H1 (cell line): Measurements from ENCODE around the gene PBX1. TPM values are rescaled to one million over a fixed set of nuclear protein-coding genes. Genes with fewer than 3 reads are reported as not detected.

Experiments
- CTCF ChIA-PET: fragments of 300-600 bp; sonication (Branson Sonifier 250); formaldehyde crosslinking; loops from one replicate; lab custom pipeline; 2021; ENCODE audit not compliant: partially characterized antibody; lab: Charles Lee
- POLR2A ChIA-PET: fragments of 300-600 bp; sonication (Branson Sonifier 250); formaldehyde crosslinking; loops from one replicate; lab custom pipeline; 2021; ENCODE audit warnings: inconsistent platforms; ENCODE audit not compliant: partially characterized antibody; lab: Charles Lee
- DNase-seq, 2 experiments: peaks; one replicate each; pipeline versions ENCODE4 v3.0.0 to v3.0.0-alpha.2; 2010 to 2022; ENCODE audit warnings: low spot score in 2 of 2, low read depth in 1 of 2, mixed read lengths in 1 of 2
- FAIRE-seq: peaks from 2 replicates; lab custom pipeline; 2011; peaks lifted over from hg19 to GRCh38; lab: Jason Lieb, UNC
- H2AFZ ChIP-seq: 2 replicates; pipeline ENCODE4 v1.8.1; 2012; ENCODE audit warnings: low read length, inconsistent platforms
- H2AK5ac ChIP-seq: 2 replicates; pipeline ENCODE4 v1.6.1; 2013; ENCODE audit warnings: low read depth, low read length
- H2BK120ac ChIP-seq: replicated peaks from 2 replicates; pipeline ENCODE3; 2013; ENCODE audit warnings: low read depth, low read length, inconsistent platforms
- H2BK12ac ChIP-seq: 2 replicates; pipeline ENCODE4 v1.6.1; 2013; ENCODE audit warnings: low read depth, low read length
- H2BK15ac ChIP-seq: 2 replicates; pipeline ENCODE4 v1.6.1; 2013; ENCODE audit warnings: low read length
- H2BK20ac ChIP-seq: 2 replicates; pipeline ENCODE4 v1.6.1; 2013; ENCODE audit warnings: low read length
- H2BK5ac ChIP-seq: 2 replicates; pipeline ENCODE4 v1.6.1; 2013; ENCODE audit warnings: low read depth, low read length
- H3K14ac ChIP-seq: 2 replicates; pipeline ENCODE4 v1.6.1; 2013; ENCODE audit warnings: inconsistent platforms; ENCODE audit not compliant: insufficient read length
- H3K18ac ChIP-seq: 2 replicates; pipeline ENCODE4 v1.6.1; 2013; ENCODE audit warnings: low read length; ENCODE audit errors: extremely low read depth
- H3K23ac ChIP-seq: 2 replicates; pipeline ENCODE4 v1.6.1; 2013; ENCODE audit warnings: inconsistent platforms; ENCODE audit not compliant: insufficient read length
- H3K23me2 ChIP-seq: 2 replicates; pipeline ENCODE4 v1.6.1; 2013; ENCODE audit warnings: low read depth, low read length
- H3K27ac ChIP-seq: 2 replicates; pipeline ENCODE4 v1.6.1; 2011; ENCODE audit warnings: low read depth, low read length, inconsistent platforms
- H3K27me3 ChIP-seq, 4 experiments: replicated peaks in 1 of 4; 1 replicate in 1 of 4; 2 replicates in 3 of 4; pipeline versions ENCODE4 v1.6.1 to v1.8.1; 2011 to 2013; ENCODE audit warnings: low read length in 3 of 4, mild to moderate bottlenecking in 3 of 4, inconsistent platforms in 2 of 4, mixed read lengths in 2 of 4, moderate library complexity in 1 of 4; ENCODE audit not compliant: control insufficient read depth in 3 of 4, insufficient read depth in 3 of 4; ENCODE audit errors: extremely low read depth in 1 of 4
- H3K36me3 ChIP-seq, 4 experiments: 2 replicates each; pipeline versions ENCODE4 v1.6.1 to v1.8.1; 2011 to 2013; ENCODE audit warnings: mild to moderate bottlenecking in 4 of 4, low read length in 3 of 4, moderate library complexity in 2 of 4, control low read depth in 1 of 4, inconsistent platforms in 1 of 4; ENCODE audit not compliant: insufficient read depth in 4 of 4, control insufficient read depth in 2 of 4
- H3K4ac ChIP-seq: replicated peaks from 2 replicates; pipeline ENCODE3; 2013; ENCODE audit warnings: low read length, low read depth, mixed read lengths, inconsistent platforms; ENCODE audit not compliant: insufficient read length
- H3K4me1 ChIP-seq, 4 experiments: replicated peaks in 1 of 4; 1 replicate in 1 of 4; 2 replicates in 3 of 4; pipeline versions ENCODE4 v1.6.1 to v1.8.1; 2011 to 2013; ENCODE audit warnings: low read length in 3 of 4, inconsistent platforms in 2 of 4, mixed read lengths in 1 of 4; ENCODE audit not compliant: insufficient read depth in 4 of 4, control insufficient read depth in 3 of 4
- H3K4me2 ChIP-seq, 2 experiments: 2 replicates each; pipeline versions ENCODE4 v1.6.1 to v1.8.1; 2011 to 2013; ENCODE audit warnings: low read depth in 2 of 2, low read length in 2 of 2, control low read depth in 1 of 2, inconsistent platforms in 1 of 2, mild to moderate bottlenecking in 1 of 2; ENCODE audit not compliant: insufficient read depth in 1 of 2
- H3K4me3 ChIP-seq, 4 experiments: fragments of 200-600, 300-600 bp in 1 of 4; sonication (generic), shearing (Covaris generic), sonication (Bioruptor Twin) in 1 of 4; 2 replicates each; pipeline versions ENCODE4 v1.5.1 to v1.8.1; 2011 to 2016; ENCODE audit warnings: low read length in 4 of 4, low read depth in 3 of 4, control low read depth in 2 of 4, inconsistent platforms in 2 of 4, mild to moderate bottlenecking in 2 of 4, mixed read lengths in 1 of 4, moderate library complexity in 1 of 4; ENCODE audit not compliant: insufficient read depth in 2 of 4; ENCODE audit errors: extremely low read depth in 1 of 4
- H3K56ac ChIP-seq: replicated peaks from 2 replicates; pipeline ENCODE3; 2013; ENCODE audit warnings: low read depth, mild to moderate bottlenecking, mixed read lengths, low read length, inconsistent platforms; ENCODE audit not compliant: insufficient read length
- H3K79me1 ChIP-seq: 2 replicates; pipeline ENCODE4 v1.6.1; 2013; ENCODE audit warnings: low read depth, low read length, control low read depth
- H3K79me2 ChIP-seq, 2 experiments: 2 replicates each; pipeline versions ENCODE4 v1.6.1 to v1.8.1; 2012 to 2013; ENCODE audit warnings: low read length in 2 of 2, mild to moderate bottlenecking in 2 of 2, inconsistent platforms in 1 of 2; ENCODE audit not compliant: insufficient read depth in 2 of 2, control insufficient read depth in 1 of 2
- H3K9ac ChIP-seq, 4 experiments: replicated peaks in 1 of 4; 1 replicate in 1 of 4; 2 replicates in 3 of 4; pipeline versions ENCODE4 v1.6.1 to v1.8.1; 2011 to 2013; ENCODE audit warnings: low read depth in 3 of 4, low read length in 3 of 4, control low read depth in 2 of 4, mild to moderate bottlenecking in 2 of 4, moderate library complexity in 2 of 4, inconsistent platforms in 1 of 4; ENCODE audit errors: extremely low read depth in 1 of 4
- H3K9me3 ChIP-seq, 2 experiments: 2 replicates each; pipeline versions ENCODE4 v1.6.1 to v1.8.1; 2012 to 2013; ENCODE audit warnings: mild to moderate bottlenecking in 2 of 2, moderate library complexity in 2 of 2, control low read depth in 1 of 2, inconsistent platforms in 1 of 2, low read depth in 1 of 2, low read length in 1 of 2, mixed read lengths in 1 of 2; ENCODE audit not compliant: insufficient read depth in 2 of 2
- H4K20me1 ChIP-seq, 2 experiments: replicated peaks in 1 of 2; 2 replicates each; pipeline versions ENCODE3 to v1.8.1; 2011 to 2013; ENCODE audit warnings: inconsistent platforms in 2 of 2, low read length in 2 of 2, mild to moderate bottlenecking in 1 of 2; ENCODE audit not compliant: insufficient read depth in 2 of 2, control insufficient read depth in 1 of 2
- H4K5ac ChIP-seq: 2 replicates; pipeline ENCODE4 v1.6.1; 2013; ENCODE audit warnings: low read length, low read depth, mixed read lengths, inconsistent platforms; ENCODE audit not compliant: insufficient read length
- H4K8ac ChIP-seq: 2 replicates; pipeline ENCODE4 v1.8.0; 2013; ENCODE audit warnings: mild to moderate bottlenecking, moderate library complexity, low read length, inconsistent platforms; ENCODE audit not compliant: insufficient read depth; ENCODE audit errors: extremely low read depth
- H4K91ac ChIP-seq: replicated peaks from 2 replicates; pipeline ENCODE3; 2013; ENCODE audit warnings: low read length, mixed read lengths, inconsistent platforms; ENCODE audit not compliant: insufficient read length
- WGBS, 2 experiments: shearing (Covaris generic) in 1 of 2; methylation state at CpG; one replicate each; pipeline versions ENCODE4 v1.1.6 to v1.1.7; 2013 to 2015; ENCODE audit warnings: low lambda C conversion rate in 2 of 2, mixed read lengths in 2 of 2, inconsistent platforms in 1 of 2, low coverage in 1 of 2, missing lambda C conversion rate in 1 of 2; ENCODE audit not compliant: insufficient replicate concordance in 2 of 2, insufficient coverage in 1 of 2, insufficient read length in 1 of 2; ENCODE audit errors: extremely low coverage in 1 of 2, missing lambda C conversion rate in 1 of 2; 5-methylcytosine and 5-hydroxymethylcytosine counted together
- polyA plus RNA-seq, 7 experiments: library from polyadenylated mRNA; depleted of rRNA in 3 of 7; stranded (reverse) in 5 of 7; unstranded in 2 of 7; fragments of >200 nt in 5 of 7; fragments of 200-250 nt in 2 of 7; gene quantifications; 1 replicate in 5 of 7; 2 replicates in 1 of 7; 4 replicates in 1 of 7; pipeline versions ENCODE4 v1.2.1 to v1.2.3, GENCODE V29; 2011 to 2013; ENCODE audit warnings: missing spikeins in 2 of 7, mixed read lengths in 2 of 7
- total RNA-seq: library from RNA; stranded (reverse); fragmentation: NEBNext Ultra II Directional; extraction: Animal tissue kit (Norgen Biotek cat#: 25700); gene quantifications from 2 replicates; pipeline ENCODE4 v1.2.1, GENCODE V29; 2021

Gene PBX1
- total and polyA plus RNA-seq, 2 of the 8 experiments (the other 6 are each of a cell fraction or from before 2014, with no cell fraction given), result 87.4 to 124 TPM

GRCh38 chr1:164823486-164824279 lies 264.7 kb downstream of the PBX1 start:
- no peak overlapping the region for H4K5ac ChIP-seq
- no peak overlapping the region for H2BK5ac ChIP-seq
- no peak overlapping the region for H2BK15ac ChIP-seq
- no peak overlapping the region for H2BK12ac ChIP-seq
- H3K4me3 ChIP-seq, result no peak overlapping the region
- no peak overlapping the region for H2BK120ac ChIP-seq
- no peak overlapping the region for H4K91ac ChIP-seq
- no peak overlapping the region for H2BK20ac ChIP-seq
- H4K8ac ChIP-seq, result no peak overlapping the region
- no peaks in the 10 kb centered on the region; the same call in 1 of the 2 replicates for H3K79me1 ChIP-seq
- H3K4ac ChIP-seq, result no peak overlapping the region
- no peaks in the 10 kb centered on the region; a peak in 1 of 7 replicates for H3K4me1 ChIP-seq
- no peaks in the 10 kb centered on the region for H3K79me2 ChIP-seq
- no peak overlapping the region for H3K23ac ChIP-seq
- H3K4me2 ChIP-seq, result no peak overlapping the region
- no peaks in the 10 kb centered on the region for H3K9me3 ChIP-seq
- H3K27ac ChIP-seq, result no peak overlapping the region
- FAIRE-seq, result no peak
- H2AK5ac ChIP-seq, result no peak overlapping the region
- ChIA-PET POLR2A (no interaction called here), CTCF (interaction anchor here (0.7 to 1.0 kb wide), 2 partner anchors 130 to 586 kb away, joined by 3 to 4 read pairs; no protein-coding TSS in a partner anchor)
- no peak overlapping the region for H3K14ac ChIP-seq
- H3K36me3 ChIP-seq, result peaks cover 2 to 54% (median 31%) of the 10 kb centered on the region in 4 experiments; a peak in 6 of 8 replicates
- no peaks in the 10 kb centered on the region for H3K23me2 ChIP-seq
- no peak for DNase-seq
- H3K27me3 ChIP-seq, result no peaks in the 10 kb centered on the region
- no peak overlapping the region for H3K18ac ChIP-seq
- no peak overlapping the region; a peak in 1 of 7 replicates for H3K9ac ChIP-seq
- peaks cover 0 to 3% of the 10 kb centered on the region in 2 experiments for H4K20me1 ChIP-seq
- WGBS, 2 experiments, result 88% methylated on average over 5 of the region's 5 CpGs; no CpG with 5 or more reads in 1 of the 2 experiments
- H3K56ac ChIP-seq, result no peak overlapping the region
- no peak overlapping the region for H2AFZ ChIP-seq
